Ascending aorta (tissue), 2 donors: ENCODE results near the gene CRB3. TPM values are rescaled to one million over a fixed set of nuclear protein-coding genes. Genes with fewer than 3 reads are reported as not detected.

ENCODE experiments used
- DNase-seq, 2 donors: peaks; one replicate each; pipeline ENCODE4 v3.0.0-alpha.2; 2019; ENCODE audit warnings: low spot score in 2 of 2
- H3K27ac ChIP-seq, 2 donors: fragments of 200-600 bp; sonication (generic); one replicate each; pipeline ENCODE4 v1.5.1; 2016 to 2017; ENCODE audit warnings: mild to moderate bottlenecking in 1 of 2
- H3K27me3 ChIP-seq: fragments of 200-600 bp; sonication (generic); one replicate; pipeline ENCODE4 v1.5.1; 2017
- H3K36me3 ChIP-seq, 2 donors: fragments of 200-600 bp; sonication (generic); one replicate each; pipeline ENCODE4 v1.5.1; 2016
- H3K4me1 ChIP-seq, 2 donors: fragments of 200-600 bp; sonication (generic); one replicate each; pipeline ENCODE4 v1.5.1; 2016 to 2017; ENCODE audit warnings: mild to moderate bottlenecking in 1 of 2
- H3K4me3 ChIP-seq, 2 donors: fragments of 200-600 bp; sonication (generic); one replicate each; pipeline ENCODE4 v1.5.1; 2016 to 2017; ENCODE audit warnings: mild to moderate bottlenecking in 1 of 2
- H3K9me3 ChIP-seq, 2 donors: fragments of 200-600 bp; sonication (generic); one replicate each; pipeline ENCODE4 v1.5.1; 2016
- CTCF ChIP-seq, 3 experiments: fragments of 200-600 bp in 2 of 3; fragments of 450-650 bp in 1 of 3; sonication (generic) in 2 of 3; IDR thresholded peaks; one replicate each; pipeline ENCODE4 v1.5.1; 2016 to 2019; ENCODE audit warnings: antibody characterized with exemption in 3 of 3, mild to moderate bottlenecking in 1 of 3, moderate library complexity in 1 of 3
- intact Hi-C: fragments of 100-400 bp; cut with DNase I; formaldehyde crosslinking; loops from one replicate; pipeline ENCODE4 v1.15.1; 2023
- total RNA-seq: library from RNA; depleted of rRNA; stranded (reverse); fragments of >200 nt; gene quantifications from one replicate; pipeline ENCODE4 v1.1.0, GENCODE V29; 2016

CRB3 gene
- total RNA-seq, 1 donor from 2014 or later, result not detected

GRCh38 chr19:6471076-6471475 is 7.0 kb downstream of the CRB3 start:
- Histone ChIP-seq H3K36me3 (no peaks in the 10 kb centered on the region), H3K4me1 (no peaks in the 10 kb centered on the region), H3K9me3 (no peaks in the 10 kb centered on the region), H3K27me3 (peaks cover under 1% of the 10 kb centered on the region), H3K4me3 (no peak overlapping the region), H3K27ac (no peak overlapping the region)
- DNase-seq, result no peak
- TF ChIP-seq CTCF (IDR thresholded peaks at IDR 0.05), result no peak
- intact Hi-C loops, result no loop called here

DNA sequence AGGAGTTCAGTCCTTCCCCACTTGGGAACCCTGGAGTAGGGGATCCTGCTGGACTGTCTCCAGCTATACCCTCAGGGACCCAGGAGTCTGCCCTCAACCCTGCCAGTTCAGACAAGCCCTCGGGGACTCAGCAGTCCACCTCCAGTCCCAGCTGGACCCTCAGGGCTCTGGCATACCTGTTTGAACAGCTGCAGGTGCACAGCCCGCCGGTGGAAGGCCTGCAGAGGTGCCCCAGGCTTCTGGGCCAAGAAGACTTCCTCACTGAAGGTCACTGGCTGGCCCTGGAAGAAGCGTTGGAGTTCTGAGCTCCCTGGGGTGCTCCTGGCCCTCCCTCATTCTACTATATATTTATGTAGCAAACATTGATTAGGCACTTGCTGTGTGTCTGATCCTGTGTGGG is 8.6 kb downstream of the CRB3 start:
- no peaks in the 10 kb centered on the region for H3K4me1 ChIP-seq
- no peak overlapping the region for H3K27ac ChIP-seq
- TF ChIP-seq CTCF (IDR thresholded peaks at IDR 0.05), result no peak
- H3K9me3 ChIP-seq, result no peaks in the 10 kb centered on the region
- intact Hi-C loops, result no loop called here
- H3K4me3 ChIP-seq, result no peak overlapping the region
- H3K27me3 ChIP-seq, result peaks cover 11% of the 10 kb centered on the region
- no peaks in the 10 kb centered on the region for H3K36me3 ChIP-seq
- DNase-seq, result no peak

- Histone ChIP-seq H3K4me1 (no peaks in the 10 kb centered on the region), H3K36me3 (no peaks in the 10 kb centered on the region), H3K27ac (no peak overlapping the region), H3K4me3 (no peak overlapping the region), H3K9me3 (no peaks in the 10 kb centered on the region), H3K27me3 (peaks cover 11% of the 10 kb centered on the region)
- no peak for DNase-seq
- TF ChIP-seq CTCF (IDR thresholded peaks at IDR 0.05), result no peak
- intact Hi-C loops, result no loop called here
Observed at GRCh38 chr19:6473647-6474046, 9.6 kb downstream of the CRB3 start.

DNA sequence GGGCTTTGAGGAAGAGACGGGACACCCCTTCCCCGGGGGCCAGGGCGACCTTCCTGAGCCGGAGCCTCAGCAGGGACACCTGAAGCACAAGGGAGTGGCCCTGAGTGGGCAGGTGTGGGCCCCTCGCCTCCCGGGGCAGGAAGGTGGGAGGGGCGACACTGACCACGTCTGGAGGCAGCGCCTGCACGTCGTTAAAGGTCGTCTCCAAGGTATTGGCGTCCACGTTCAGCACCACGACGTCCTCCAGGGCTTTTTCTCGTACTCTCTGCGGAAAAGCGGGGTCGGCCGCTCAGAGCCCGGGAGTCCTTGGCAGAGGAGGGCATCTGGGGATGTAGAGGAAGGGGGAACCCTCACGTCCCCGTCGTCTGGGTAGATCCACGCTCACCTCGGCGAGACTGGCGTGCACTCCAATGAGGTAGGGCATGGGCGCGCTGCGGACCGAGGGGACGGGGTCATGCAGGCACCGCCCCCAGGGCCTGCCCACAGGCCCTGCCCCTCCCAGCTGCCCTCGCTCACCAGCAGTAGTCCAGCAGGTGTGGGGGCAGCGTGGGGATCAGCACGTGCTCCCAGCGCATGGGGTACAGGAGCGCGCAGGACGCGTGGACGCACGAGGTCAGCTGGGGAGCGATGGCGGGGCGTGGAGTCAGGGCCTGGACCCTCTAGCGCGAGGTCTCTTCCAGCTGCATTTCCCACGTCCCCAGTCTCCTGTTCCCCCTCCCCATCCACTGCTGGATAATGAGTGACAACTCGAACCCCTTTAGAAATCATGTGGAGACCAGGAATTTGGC is 11.4 kb downstream of the CRB3 start:
- Histone ChIP-seq H3K27me3 (peaks cover 11% of the 10 kb centered on the region), H3K4me1 (no peaks in the 10 kb centered on the region), H3K9me3 (no peaks in the 10 kb centered on the region), H3K27ac (no peak overlapping the region), H3K4me3 (no peak overlapping the region), H3K36me3 (no peaks in the 10 kb centered on the region)
- DNase-seq, result no peak
- no peak for TF ChIP-seq CTCF (IDR thresholded peaks at IDR 0.05)
- intact Hi-C loops, result no loop called here

GRCh38 chr19:6476155-6476895 is 12.3 kb downstream of the CRB3 start:
- H3K4me3 ChIP-seq, result peak overlapping the region; percentile 4 to 29
- intact Hi-C loops, result no loop called here
- DNase-seq, result no peak
- H3K27me3 ChIP-seq, result peaks cover 11% of the 10 kb centered on the region
- H3K27ac ChIP-seq, result no peak overlapping the region
- no peak for TF ChIP-seq CTCF (IDR thresholded peaks at IDR 0.05)
- H3K4me1 ChIP-seq, result no peaks in the 10 kb centered on the region
- H3K36me3 ChIP-seq, result no peaks in the 10 kb centered on the region
- H3K9me3 ChIP-seq, result no peaks in the 10 kb centered on the region
